B cell (primary cell): ENCODE measurements around the gene IPCEF1. TPM values are rescaled to one million over a fixed set of nuclear protein-coding genes. Genes with fewer than 3 reads are reported as not detected.

ENCODE experiments used
- ATAC-seq: fragments of 200-7000 bp; cut with Tn5 transposase; one replicate; pipeline ENCODE4 v1.10.0; 2021; ENCODE audit warnings: low read depth, mild to moderate bottlenecking, moderate number of reproducible peaks, moderate library complexity
- CTCF ChIA-PET: fragments of 350-600 bp; sonication (Branson Sonifier 250); formaldehyde crosslinking; loops from one replicate; lab custom pipeline; 2021; ENCODE audit warnings: antibody characterized with exemption, inconsistent platforms; lab: Charles Lee
- POLR2A ChIA-PET: fragments of 350-600 bp; sonication (Branson Sonifier 250); formaldehyde crosslinking; loops from one replicate; lab custom pipeline; 2021; ENCODE audit warnings: antibody characterized with exemption; lab: Charles Lee
- DNase-seq: peaks from one replicate; pipeline ENCODE4 v3.0.0; 2013
- H2AFZ ChIP-seq: 2 replicates; pipeline ENCODE4 v1.6.1; 2012; ENCODE audit warnings: mild to moderate bottlenecking, low read depth, low read length; ENCODE audit not compliant: insufficient read depth, poor library complexity, severe bottlenecking
- H3K27ac ChIP-seq, 2 donors: 1 replicate in 1 of 2; 2 replicates in 1 of 2; pipeline ENCODE4 v1.5.1; 2012 to 2013; ENCODE audit warnings: low read length in 2 of 2, mild to moderate bottlenecking in 2 of 2, moderate library complexity in 1 of 2
- H3K27me3 ChIP-seq, 4 experiments: fragments of 200-600 bp in 1 of 4; sonication (generic) in 1 of 4; replicated peaks in 1 of 4; 1 replicate in 2 of 4; 2 replicates in 2 of 4; pipeline versions ENCODE4 v1.6.1 to v1.7.0; 2013 to 2016; ENCODE audit warnings: low read length in 3 of 4, mild to moderate bottlenecking in 2 of 4, mixed read lengths in 1 of 4, moderate library complexity in 1 of 4; ENCODE audit not compliant: insufficient read depth in 4 of 4, control insufficient read depth in 3 of 4; ENCODE audit errors: control extremely low read depth in 1 of 4
- H3K36me3 ChIP-seq, 2 experiments: replicated peaks in 1 of 2; 1 replicate in 1 of 2; 2 replicates in 1 of 2; pipeline versions ENCODE4 v1.6.1 to v1.7.1; 2013; ENCODE audit warnings: low read length in 1 of 2; ENCODE audit not compliant: insufficient read depth in 2 of 2, control insufficient read depth in 1 of 2; ENCODE audit errors: control extremely low read depth in 1 of 2, extremely low read depth in 1 of 2
- H3K4me1 ChIP-seq, 2 donors: fragments of 200-600 bp in 1 of 2; sonication (generic) in 1 of 2; 1 replicate in 1 of 2; 2 replicates in 1 of 2; pipeline versions ENCODE4 v1.5.1 to v1.6.1; 2013 to 2017; ENCODE audit warnings: low read length in 2 of 2; ENCODE audit not compliant: control insufficient read depth in 2 of 2, insufficient read depth in 2 of 2
- H3K4me2 ChIP-seq: replicated peaks from 2 replicates; pipeline ENCODE3; 2012; ENCODE audit warnings: mild to moderate bottlenecking, low read depth, low read length; ENCODE audit not compliant: poor library complexity, severe bottlenecking
- H3K4me3 ChIP-seq, 5 experiments: fragments of 200-600 bp in 1 of 5; sonication (generic) in 1 of 5; 1 replicate in 3 of 5; 2 replicates in 2 of 5; pipeline versions ENCODE4 v1.5.1 to v1.7.0; 2011 to 2016; ENCODE audit warnings: low read length in 4 of 5, mild to moderate bottlenecking in 4 of 5, low read depth in 2 of 5, control low read depth in 1 of 5, moderate library complexity in 1 of 5; ENCODE audit not compliant: insufficient read depth in 1 of 5; ENCODE audit errors: control extremely low read depth in 1 of 5, extremely low read depth in 1 of 5
- H3K79me2 ChIP-seq: fragments of 200-600 bp; sonication (generic); one replicate; pipeline ENCODE4 v1.6.0; 2016; ENCODE audit warnings: low read length; ENCODE audit not compliant: control insufficient read depth, insufficient read depth
- H3K9ac ChIP-seq: fragments of 200-600 bp; sonication (generic); 2 replicates; pipeline ENCODE4 v1.6.1; 2017; ENCODE audit warnings: mild to moderate bottlenecking, low read length, moderate library complexity
- H3K9me3 ChIP-seq, 3 donors: one replicate each; pipeline versions ENCODE4 v1.6.1 to v1.7.1; 2013; ENCODE audit warnings: low read length in 2 of 3; ENCODE audit not compliant: control insufficient read depth in 2 of 3, insufficient read depth in 1 of 3; ENCODE audit errors: control extremely low read depth in 1 of 3
- H4K20me1 ChIP-seq: 2 replicates; pipeline ENCODE4 v1.6.0; 2012; ENCODE audit warnings: mild to moderate bottlenecking, low read length; ENCODE audit not compliant: insufficient read depth, control insufficient read depth, poor library complexity, severe bottlenecking
- H3K27ac Mint-ChIP-seq: one replicate; pipeline ENCODE4 v1.8.0; 2021; ENCODE audit warnings: mixed read lengths
- H3K27me3 Mint-ChIP-seq: one replicate; pipeline ENCODE4 v1.8.0; 2021; ENCODE audit warnings: mixed read lengths
- H3K4me1 Mint-ChIP-seq: one replicate; pipeline ENCODE4 v1.8.0; 2021; ENCODE audit warnings: mixed read lengths
- H3K4me3 Mint-ChIP-seq: one replicate; pipeline ENCODE4 v1.8.0; 2021; ENCODE audit warnings: mixed read lengths
- H3K9me3 Mint-ChIP-seq: one replicate; pipeline ENCODE4 v1.8.0; 2022; ENCODE audit warnings: mixed read lengths; ENCODE audit not compliant: insufficient read depth
- EZH2 ChIP-seq: IDR thresholded peaks from 2 replicates; pipeline ENCODE4 v1.6.1; 2012; ENCODE audit warnings: borderline replicate concordance, low read depth, mild to moderate bottlenecking, moderate library complexity, low read length; ENCODE audit not compliant: insufficient read depth, poor library complexity, severe bottlenecking
- WGBS: methylation state at CpG from one replicate; pipeline ENCODE4 v1.1.5; 2013; ENCODE audit warnings: missing lambda C conversion rate; ENCODE audit not compliant: insufficient coverage; 5-methylcytosine and 5-hydroxymethylcytosine counted together
- intact Hi-C: fragments of 100-400 bp; cut with micrococcal nuclease; formaldehyde crosslinking; loops from one replicate; pipeline ENCODE4 v1.10.0; 2022
- polyA plus RNA-seq: library from polyadenylated mRNA; depleted of rRNA; stranded (reverse); fragments of >200 nt; gene quantifications from 2 replicates; pipeline ENCODE4 v1.2.3, GENCODE V29; 2012
- total RNA-seq, 2 donors: library from RNA; stranded (reverse); fragments of 120-200 nt in 1 of 2; gene quantifications; 1 replicate in 1 of 2; 2 replicates in 1 of 2; pipeline versions ENCODE4 v1.2.3 to v1.2.4, GENCODE V29; 2013 to 2022
- TF ChIP-seq, protein P1 (sequence below): fragments of 200-600 bp; IDR thresholded peaks from one replicate; pipeline ENCODE4 v1.8.0; 2022; ENCODE audit warnings: antibody characterized with exemption, mild to moderate bottlenecking

IPCEF1 gene
- total and polyA plus RNA-seq, 2 donors (not counting 1 experiment from before 2014, with no cell fraction given) = 0.22 to 0.94 TPM

DNA sequence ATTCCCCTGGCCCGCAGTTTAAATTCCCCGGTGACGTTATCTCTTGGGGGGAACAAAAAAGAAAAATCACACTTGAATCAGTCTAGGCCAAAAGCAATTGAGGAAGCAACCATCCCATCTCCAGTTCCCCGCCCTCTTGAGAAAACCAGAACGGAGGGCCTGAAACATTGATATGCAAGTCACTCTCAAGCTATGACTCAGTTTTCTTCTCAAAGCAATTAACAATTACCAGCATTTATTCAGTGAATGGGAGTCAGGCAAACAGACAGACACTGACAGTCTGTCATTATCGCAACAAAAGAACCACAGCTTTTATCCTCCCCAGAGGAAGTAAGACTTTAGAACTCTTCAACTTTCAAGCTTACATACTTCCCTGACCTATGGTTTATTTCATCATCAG, 216.7 kb downstream of the IPCEF1 start:
- Mint-ChIP-seq H3K4me3 (no peak overlapping the region), H3K27me3 (no peaks in the 10 kb centered on the region), H3K9me3 (no peaks in the 10 kb centered on the region), H3K4me1 (no peaks in the 10 kb centered on the region), H3K27ac (no peak overlapping the region)
- Histone ChIP-seq H4K20me1 (no peaks in the 10 kb centered on the region), H3K36me3 (no peaks in the 10 kb centered on the region), H3K27ac (no peak overlapping the region), H3K79me2 (no peaks in the 10 kb centered on the region), H3K4me2 (no peak overlapping the region), H2AFZ (no peak overlapping the region), H3K4me1 (no peaks in the 10 kb centered on the region), H3K9me3 (no peaks in the 10 kb centered on the region), H3K4me3 (no peak overlapping the region), H3K27me3 (no peaks in the 10 kb centered on the region), H3K9ac (no peak overlapping the region)
- TF ChIP-seq, protein P1, sequence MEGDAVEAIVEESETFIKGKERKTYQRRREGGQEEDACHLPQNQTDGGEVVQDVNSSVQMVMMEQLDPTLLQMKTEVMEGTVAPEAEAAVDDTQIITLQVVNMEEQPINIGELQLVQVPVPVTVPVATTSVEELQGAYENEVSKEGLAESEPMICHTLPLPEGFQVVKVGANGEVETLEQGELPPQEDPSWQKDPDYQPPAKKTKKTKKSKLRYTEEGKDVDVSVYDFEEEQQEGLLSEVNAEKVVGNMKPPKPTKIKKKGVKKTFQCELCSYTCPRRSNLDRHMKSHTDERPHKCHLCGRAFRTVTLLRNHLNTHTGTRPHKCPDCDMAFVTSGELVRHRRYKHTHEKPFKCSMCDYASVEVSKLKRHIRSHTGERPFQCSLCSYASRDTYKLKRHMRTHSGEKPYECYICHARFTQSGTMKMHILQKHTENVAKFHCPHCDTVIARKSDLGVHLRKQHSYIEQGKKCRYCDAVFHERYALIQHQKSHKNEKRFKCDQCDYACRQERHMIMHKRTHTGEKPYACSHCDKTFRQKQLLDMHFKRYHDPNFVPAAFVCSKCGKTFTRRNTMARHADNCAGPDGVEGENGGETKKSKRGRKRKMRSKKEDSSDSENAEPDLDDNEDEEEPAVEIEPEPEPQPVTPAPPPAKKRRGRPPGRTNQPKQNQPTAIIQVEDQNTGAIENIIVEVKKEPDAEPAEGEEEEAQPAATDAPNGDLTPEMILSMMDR = no peak
- TF ChIP-seq EZH2 = no peak
- DNase-seq = no peak
- CTCF ChIA-PET = no interaction called here
- intact Hi-C loops = no loop called here
- POLR2A ChIA-PET = no interaction called here
- WGBS = 86% methylated on average over 5 of the region's 6 CpGs
- no peak for ATAC-seq

DNA sequence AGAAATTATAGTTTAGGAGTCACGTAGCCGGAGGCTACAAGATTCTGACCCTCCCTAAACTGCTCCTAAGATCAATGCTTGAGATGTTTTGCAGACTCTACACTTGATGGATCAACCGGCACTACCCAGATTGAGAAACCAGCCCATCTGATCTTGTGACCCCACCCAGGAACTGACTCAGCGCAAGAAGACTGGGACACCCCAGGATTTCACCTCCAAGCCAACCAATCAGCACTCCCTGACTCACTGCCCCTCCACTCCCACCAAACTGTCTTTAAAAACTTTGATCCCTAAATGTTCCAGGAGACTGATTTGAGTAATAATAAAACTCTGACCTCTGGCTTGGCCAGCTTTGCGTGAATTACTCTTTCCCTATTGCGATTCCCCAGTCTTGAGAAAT, 217.8 kb downstream of the IPCEF1 start:
- ATAC-seq (no peak), DNase-seq (no peak)
- CTCF ChIA-PET = no interaction called here
- no peaks in the 10 kb centered on the region for H3K4me1 Mint-ChIP-seq
- Histone ChIP-seq H3K36me3 (no peaks in the 10 kb centered on the region), H3K4me2 (no peak overlapping the region), H3K27ac (no peak overlapping the region), H3K79me2 (no peaks in the 10 kb centered on the region), H3K4me1 (no peaks in the 10 kb centered on the region), H3K4me3 (no peak overlapping the region), H3K9ac (no peak overlapping the region), H2AFZ (no peak overlapping the region), H4K20me1 (no peaks in the 10 kb centered on the region), H3K27me3 (no peaks in the 10 kb centered on the region), H3K9me3 (no peaks in the 10 kb centered on the region)
- H3K27me3 Mint-ChIP-seq = no peaks in the 10 kb centered on the region
- H3K27ac Mint-ChIP-seq = no peak overlapping the region
- intact Hi-C loops = no loop called here
- 98% methylated on average over 5 of the region's 6 CpGs for WGBS
- no peak overlapping the region for H3K4me3 Mint-ChIP-seq
- H3K9me3 Mint-ChIP-seq = no peaks in the 10 kb centered on the region
- TF ChIP-seq, protein P1 = no peak
- TF ChIP-seq EZH2 = no peak
- POLR2A ChIA-PET = no interaction called here
